Trophoblast cell (in vitro differentiated cells and primary cell): ENCODE measurements around the gene DLK1.

ENCODE experiments used
- DNase-seq, 2 donors: peaks; one replicate each; pipeline ENCODE4 v3.0.0-alpha.2; 2016
- H2AFZ ChIP-seq: 2 replicates; pipeline ENCODE4 v1.6.1; 2013; ENCODE audit warnings: low read length, moderate library complexity, mild to moderate bottlenecking; ENCODE audit not compliant: insufficient read depth, poor library complexity
- H2AK5ac ChIP-seq: 2 replicates; pipeline ENCODE4 v1.6.1; 2013; ENCODE audit warnings: mild to moderate bottlenecking, low read length
- H2BK120ac ChIP-seq: 2 replicates; pipeline ENCODE4 v1.6.1; 2013; ENCODE audit warnings: low read length, mild to moderate bottlenecking, moderate library complexity; ENCODE audit not compliant: insufficient read depth, poor library complexity
- H2BK12ac ChIP-seq: 2 replicates; pipeline ENCODE4 v1.6.1; 2013; ENCODE audit warnings: mild to moderate bottlenecking, low read length, moderate library complexity
- H2BK5ac ChIP-seq: 2 replicates; pipeline ENCODE4 v1.6.1; 2013; ENCODE audit warnings: low read length, low read depth, moderate library complexity, mild to moderate bottlenecking; ENCODE audit not compliant: poor library complexity
- H3K14ac ChIP-seq: 2 replicates; pipeline ENCODE4 v1.6.1; 2013; ENCODE audit warnings: mild to moderate bottlenecking, low read length
- H3K18ac ChIP-seq: 2 replicates; pipeline ENCODE4 v1.6.1; 2013; ENCODE audit warnings: mild to moderate bottlenecking, low read length
- H3K23ac ChIP-seq: 2 replicates; pipeline ENCODE4 v1.6.1; 2013; ENCODE audit warnings: low read length
- H3K27ac ChIP-seq: 2 replicates; pipeline ENCODE4 v1.5.1; 2013; ENCODE audit warnings: low read depth, mild to moderate bottlenecking, inconsistent platforms, low read length, moderate library complexity
- H3K27me3 ChIP-seq: 2 replicates; pipeline ENCODE4 v1.6.1; 2013; ENCODE audit warnings: inconsistent platforms, mild to moderate bottlenecking, low read length, moderate library complexity; ENCODE audit not compliant: insufficient read depth
- H3K36me3 ChIP-seq, 2 experiments: 1 replicate in 1 of 2; 2 replicates in 1 of 2; pipeline ENCODE4 v1.6.1; 2013; ENCODE audit warnings: low read length in 2 of 2, mild to moderate bottlenecking in 2 of 2, moderate library complexity in 1 of 2; ENCODE audit not compliant: insufficient read depth in 2 of 2, control insufficient read depth in 1 of 2
- H3K4ac ChIP-seq: 2 replicates; pipeline ENCODE4 v1.6.1; 2013; ENCODE audit warnings: low read depth, mild to moderate bottlenecking, low read length, moderate library complexity
- H3K4me1 ChIP-seq, 2 experiments: 1 replicate in 1 of 2; 2 replicates in 1 of 2; pipeline ENCODE4 v1.6.1; 2013; ENCODE audit warnings: low read length in 2 of 2, mild to moderate bottlenecking in 2 of 2, moderate library complexity in 1 of 2; ENCODE audit not compliant: insufficient read depth in 2 of 2, control insufficient read depth in 1 of 2
- H3K4me2 ChIP-seq: 2 replicates; pipeline ENCODE4 v1.6.1; 2013; ENCODE audit warnings: inconsistent platforms, mild to moderate bottlenecking, low read length, moderate library complexity
- H3K4me3 ChIP-seq: 2 replicates; pipeline ENCODE4 v1.5.1; 2013; ENCODE audit warnings: mild to moderate bottlenecking, low read depth, low read length, inconsistent platforms
- H3K79me1 ChIP-seq: one replicate; pipeline ENCODE4 v1.6.1; 2013; ENCODE audit warnings: low read length
- H3K79me2 ChIP-seq: 2 replicates; pipeline ENCODE4 v1.6.1; 2013; ENCODE audit warnings: low read length, mild to moderate bottlenecking; ENCODE audit not compliant: control insufficient read depth, insufficient read depth, poor library complexity
- H3K9ac ChIP-seq: 2 replicates; pipeline ENCODE4 v1.6.1; 2013; ENCODE audit warnings: mild to moderate bottlenecking, low read length
- H3K9me3 ChIP-seq: 2 replicates; pipeline ENCODE4 v1.6.1; 2013; ENCODE audit warnings: low read depth, mild to moderate bottlenecking, control low read depth, inconsistent platforms, low read length; ENCODE audit not compliant: insufficient read depth
- H4K12ac ChIP-seq: 2 replicates; pipeline ENCODE4 v1.6.1; 2013; ENCODE audit warnings: low read depth, mild to moderate bottlenecking, low read length, moderate library complexity
- H4K8ac ChIP-seq: 2 replicates; pipeline ENCODE4 v1.6.1; 2013; ENCODE audit warnings: low read depth, mild to moderate bottlenecking, low read length, moderate library complexity
- H4K91ac ChIP-seq: one replicate; pipeline ENCODE4 v1.6.1; 2013; ENCODE audit warnings: low read depth, mild to moderate bottlenecking, low read length, moderate library complexity
- WGBS: extraction: QIAGEN DNeasy Blood & Tissue Kit; methylation state at CpG from one replicate; pipeline ENCODE4 v1.1.7; 2013; ENCODE audit warnings: missing lambda C conversion rate; ENCODE audit not compliant: insufficient read length, insufficient coverage; ENCODE audit errors: extremely low coverage; 5-methylcytosine and 5-hydroxymethylcytosine counted together

Gene DLK1

GRCh38 chr14:100741966-100742365 is 15.3 kb downstream of the DLK1 start:
- H3K27ac ChIP-seq, result no peak overlapping the region
- H3K4me2 ChIP-seq, result no peak overlapping the region
- no peak overlapping the region for H4K8ac ChIP-seq
- H3K79me2 ChIP-seq, result no peaks in the 10 kb centered on the region
- peaks cover 4% of the 10 kb centered on the region for H3K9me3 ChIP-seq
- no peak overlapping the region for H2AFZ ChIP-seq
- H3K4me3 ChIP-seq, result no peak overlapping the region
- no peaks in the 10 kb centered on the region for H3K79me1 ChIP-seq
- no peak for DNase-seq
- H3K18ac ChIP-seq, result no peak overlapping the region
- no peak overlapping the region for H3K4ac ChIP-seq
- H3K9ac ChIP-seq, result no peak overlapping the region
- H2AK5ac ChIP-seq, result no peak overlapping the region
- H2BK5ac ChIP-seq, result no peak overlapping the region
- no peaks in the 10 kb centered on the region for H3K4me1 ChIP-seq
- H2BK12ac ChIP-seq, result no peak overlapping the region
- H4K12ac ChIP-seq, result no peak overlapping the region
- H3K27me3 ChIP-seq, result no peaks in the 10 kb centered on the region
- H3K36me3 ChIP-seq, result no peaks in the 10 kb centered on the region
- no peak overlapping the region for H3K23ac ChIP-seq
- no peak overlapping the region for H3K14ac ChIP-seq
- H2BK120ac ChIP-seq, result no peak overlapping the region
- no peak overlapping the region for H4K91ac ChIP-seq
- no CpG with 5 or more reads among the region's 3 CpGs for WGBS

GRCh38 chr14:100746326-100746725 is 19.6 kb downstream of the DLK1 start:
- Histone ChIP-seq H3K18ac (no peak overlapping the region), H3K14ac (no peak overlapping the region), H3K23ac (no peak overlapping the region), H3K27ac (no peak overlapping the region), H3K36me3 (no peaks in the 10 kb centered on the region), H4K91ac (no peak overlapping the region), H2AFZ (no peak overlapping the region), H2BK120ac (no peak overlapping the region), H3K9me3 (no peaks in the 10 kb centered on the region), H4K12ac (no peak overlapping the region), H2BK12ac (no peak overlapping the region), H4K8ac (no peak overlapping the region), H3K9ac (no peak overlapping the region), H3K4me1 (no peaks in the 10 kb centered on the region), H3K27me3 (no peaks in the 10 kb centered on the region), H3K4me2 (no peak overlapping the region), H2AK5ac (no peak overlapping the region), H2BK5ac (no peak overlapping the region), H3K79me2 (no peaks in the 10 kb centered on the region), H3K4me3 (no peak overlapping the region), H3K79me1 (no peaks in the 10 kb centered on the region), H3K4ac (no peak overlapping the region)
- no peak for DNase-seq

- Histone ChIP-seq H4K12ac (no peak overlapping the region), H4K91ac (no peak overlapping the region), H4K8ac (no peak overlapping the region), H3K36me3 (no peaks in the 10 kb centered on the region), H3K18ac (no peak overlapping the region), H3K23ac (no peak overlapping the region), H3K4ac (no peak overlapping the region), H3K79me1 (no peaks in the 10 kb centered on the region), H3K4me2 (no peak overlapping the region), H2BK5ac (no peak overlapping the region), H3K79me2 (no peaks in the 10 kb centered on the region), H3K9me3 (no peaks in the 10 kb centered on the region), H3K14ac (no peak overlapping the region), H2AFZ (no peak overlapping the region), H3K27me3 (no peaks in the 10 kb centered on the region), H3K4me1 (no peaks in the 10 kb centered on the region), H3K27ac (no peak overlapping the region), H3K9ac (no peak overlapping the region), H2BK120ac (no peak overlapping the region), H2AK5ac (no peak overlapping the region), H2BK12ac (no peak overlapping the region), H3K4me3 (no peak overlapping the region)
- no CpG with 5 or more reads among the region's 9 CpGs for WGBS
- DNase-seq, result peak; percentile 77 to 81
Measured at GRCh38 chr14:100747021-100747586, 20.4 kb downstream of the DLK1 start.

GRCh38 chr14:100747736-100748135 is 21.0 kb downstream of the DLK1 start:
- Histone ChIP-seq H3K18ac (no peak overlapping the region), H4K91ac (no peak overlapping the region), H3K4me3 (no peak overlapping the region), H3K4me1 (no peaks in the 10 kb centered on the region), H4K8ac (no peak overlapping the region), H3K27me3 (no peaks in the 10 kb centered on the region), H3K36me3 (no peaks in the 10 kb centered on the region), H4K12ac (no peak overlapping the region), H3K79me1 (no peaks in the 10 kb centered on the region), H2AK5ac (no peak overlapping the region), H2AFZ (no peak overlapping the region), H3K79me2 (no peaks in the 10 kb centered on the region), H3K9me3 (no peaks in the 10 kb centered on the region), H3K4me2 (no peak overlapping the region), H2BK5ac (no peak overlapping the region), H2BK12ac (no peak overlapping the region), H3K4ac (no peak overlapping the region), H3K9ac (no peak overlapping the region), H2BK120ac (no peak overlapping the region), H3K27ac (no peak overlapping the region), H3K14ac (no peak overlapping the region), H3K23ac (no peak overlapping the region)
- no peak for DNase-seq
- WGBS, result no CpG with 5 or more reads among the region's 8 CpGs
